Endodermal cell (in vitro differentiated cells): Measurements from ENCODE around the gene CAMTA1. TPM values are rescaled to one million over a fixed set of nuclear protein-coding genes. Genes with fewer than 3 reads are reported as not detected.

Experiments
- DNase-seq: peaks from one replicate; pipeline ENCODE4 v3.0.0-alpha.2; 2017
- H3K27ac ChIP-seq: 2 replicates; pipeline ENCODE4 v1.5.1; 2013; ENCODE audit warnings: mild to moderate bottlenecking, low read depth, low read length, moderate library complexity
- H3K27me3 ChIP-seq: 2 replicates; pipeline ENCODE4 v1.6.1; 2013; ENCODE audit warnings: mild to moderate bottlenecking, low read length, moderate library complexity; ENCODE audit not compliant: insufficient read depth, control insufficient read depth, poor library complexity, severe bottlenecking
- H3K36me3 ChIP-seq: 2 replicates; pipeline ENCODE4 v1.7.0; 2013; ENCODE audit warnings: mild to moderate bottlenecking, low read length, moderate library complexity; ENCODE audit not compliant: control insufficient read depth, insufficient read depth
- H3K4me1 ChIP-seq: one replicate; pipeline ENCODE4 v1.7.0; 2013; ENCODE audit warnings: low read length; ENCODE audit not compliant: control insufficient read depth, insufficient read depth
- H3K4me3 ChIP-seq: 2 replicates; pipeline ENCODE4 v1.5.1; 2013; ENCODE audit warnings: mild to moderate bottlenecking, low read length, moderate library complexity
- H3K9ac ChIP-seq: 2 replicates; pipeline ENCODE4 v1.6.1; 2013; ENCODE audit warnings: mild to moderate bottlenecking, low read length, moderate library complexity; ENCODE audit not compliant: poor library complexity, severe bottlenecking; ENCODE audit errors: extremely low read depth
- H3K9me3 ChIP-seq: 2 replicates; pipeline ENCODE4 v1.6.1; 2013; ENCODE audit warnings: mild to moderate bottlenecking, low read length, moderate library complexity; ENCODE audit not compliant: control insufficient read depth
- H3K27ac Mint-ChIP-seq: 2 replicates; pipeline ENCODE4 v1.8.0; 2020; ENCODE audit warnings: mixed read lengths
- H3K27me3 Mint-ChIP-seq: 2 replicates; pipeline ENCODE4 v1.8.0; 2021; ENCODE audit warnings: mild to moderate bottlenecking, mixed read lengths; ENCODE audit not compliant: insufficient read depth
- H3K36me3 Mint-ChIP-seq: 2 replicates; pipeline ENCODE4 v1.8.0; 2020; ENCODE audit warnings: low read depth, mixed read lengths
- H3K4me1 Mint-ChIP-seq: 2 replicates; pipeline ENCODE4 v1.8.0; 2020; ENCODE audit warnings: mixed read lengths
- H3K4me3 Mint-ChIP-seq: 2 replicates; pipeline ENCODE4 v1.8.0; 2020; ENCODE audit warnings: mild to moderate bottlenecking, moderate library complexity, mixed read lengths
- H3K9me3 Mint-ChIP-seq: 2 replicates; pipeline ENCODE4 v1.8.0; 2020; ENCODE audit warnings: mild to moderate bottlenecking, mixed read lengths
- CTCF ChIP-seq: fragments of 200-600 bp; sonication (generic); conservative IDR thresholded peaks from 2 replicates; pipeline ENCODE4 v1.5.0; 2021; ENCODE audit warnings: antibody characterized with exemption, mild to moderate bottlenecking
- WGBS, 2 experiments: methylation state at CpG; one replicate each; pipeline versions ENCODE4 v1.1.5 to v1.1.7; 2013; ENCODE audit warnings: missing lambda C conversion rate in 2 of 2, mixed read lengths in 1 of 2; ENCODE audit not compliant: insufficient coverage in 1 of 2, insufficient read length in 1 of 2; 5-methylcytosine and 5-hydroxymethylcytosine counted together
- total RNA-seq, 2 donors: library from RNA; stranded (reverse); fragmentation: NEBNext Ultra II Directional in 1 of 2; extraction: Animal tissue kit (Norgen Biotek cat#: 25700) in 1 of 2; gene quantifications; 2 replicates in 1 of 2; 3 replicates in 1 of 2; pipeline ENCODE4 v1.2.1, GENCODE V29; 2021

The CAMTA1 gene
- total RNA-seq, 2 donors from 2014 or later, result 123 to 137 TPM

- H3K4me1 ChIP-seq, result no peaks in the 10 kb centered on the region
- no peak overlapping the region for H3K27ac Mint-ChIP-seq
- H3K4me3 Mint-ChIP-seq, result no peak overlapping the region
- no peak for TF ChIP-seq CTCF
- 90 to 91% methylated on average over 5 to 10 of the region's 10 CpGs for WGBS, 2 experiments
- peaks cover 2% of the 10 kb centered on the region for H3K36me3 Mint-ChIP-seq
- H3K9me3 Mint-ChIP-seq, result peaks cover 11% of the 10 kb centered on the region
- no peaks in the 10 kb centered on the region for H3K36me3 ChIP-seq
- no peak for DNase-seq
- peaks cover 45% of the 10 kb centered on the region for H3K27me3 ChIP-seq
- peaks cover 10% of the 10 kb centered on the region for H3K9me3 ChIP-seq
- H3K4me1 Mint-ChIP-seq, result peaks cover 4% of the 10 kb centered on the region
- H3K27ac ChIP-seq, result no peak overlapping the region
- no peak overlapping the region for H3K9ac ChIP-seq
- H3K4me3 ChIP-seq, result no peak overlapping the region
- H3K27me3 Mint-ChIP-seq, result peaks cover 48% of the 10 kb centered on the region
Observed at GRCh38 chr1:7111853-7112252, 326.6 kb downstream of the CAMTA1 start.

GRCh38 chr1:7113136-7113535, 327.9 kb downstream of the CAMTA1 start:
- 93 to 97% methylated on average over 5 to 8 of the region's 8 CpGs for WGBS, 2 experiments
- H3K4me3 ChIP-seq, result no peak overlapping the region
- no peak overlapping the region for H3K27ac Mint-ChIP-seq
- H3K27me3 Mint-ChIP-seq, result peaks cover 37% of the 10 kb centered on the region
- H3K27me3 ChIP-seq, result peaks cover 32% of the 10 kb centered on the region
- no peaks in the 10 kb centered on the region for H3K36me3 ChIP-seq
- no peak overlapping the region for H3K4me3 Mint-ChIP-seq
- H3K9me3 Mint-ChIP-seq, result peaks cover 11% of the 10 kb centered on the region
- DNase-seq, result no peak
- peaks cover 10% of the 10 kb centered on the region for H3K9me3 ChIP-seq
- H3K4me1 Mint-ChIP-seq, result peaks cover 4% of the 10 kb centered on the region
- no peak for TF ChIP-seq CTCF
- no peak overlapping the region for H3K9ac ChIP-seq
- H3K36me3 Mint-ChIP-seq, result peaks cover 2% of the 10 kb centered on the region
- no peaks in the 10 kb centered on the region for H3K4me1 ChIP-seq
- no peak overlapping the region for H3K27ac ChIP-seq

- WGBS, 2 experiments, result 91 to 93% methylated on average over 4 to 6 of the region's 6 CpGs
- no peak for DNase-seq
- Histone ChIP-seq H3K27ac (no peak overlapping the region), H3K9ac (no peak overlapping the region), H3K9me3 (peaks cover 3% of the 10 kb centered on the region), H3K27me3 (peaks cover 25% of the 10 kb centered on the region), H3K4me1 (no peaks in the 10 kb centered on the region), H3K36me3 (no peaks in the 10 kb centered on the region), H3K4me3 (no peak overlapping the region)
- Mint-ChIP-seq H3K36me3 (peaks cover 2% of the 10 kb centered on the region), H3K27ac (no peak overlapping the region), H3K4me1 (peaks cover 4% of the 10 kb centered on the region), H3K9me3 (peaks cover 9% of the 10 kb centered on the region), H3K27me3 (peaks cover 32% of the 10 kb centered on the region), H3K4me3 (no peak overlapping the region)
- TF ChIP-seq CTCF, result no peak
Observed at GRCh38 chr1:7113822-7114221, 328.6 kb downstream of the CAMTA1 start.
